GM12878 (cell line): ENCODE measurements around the gene PLEKHF1. TPM values are rescaled to one million over a fixed set of nuclear protein-coding genes. Genes with fewer than 3 reads are reported as not detected.

Source experiments
- ATAC-seq: fragments of 200-7000 bp; cut with Tn5 transposase; 3 replicates; pipeline ENCODE4 v1.9.1; 2020; ENCODE audit warnings: mild to moderate bottlenecking, moderate library complexity
- BruUV-seq: library from RNA; stranded (reverse); fragments of 400-500 nt; replicated peaks from 2 replicates; lab custom pipeline; 2021; lab: Mats Ljungman, UMichigan
- CTCF ChIA-PET: fragments of 300-600 bp; sonication (Branson Sonifier 250); formaldehyde crosslinking; extraction: SDS; loops from one replicate; lab custom pipeline; 2021; ENCODE audit warnings: inconsistent platforms; lab: Yijun Ruan, JAX
- POLR2A ChIA-PET: fragments of 350-600 bp; formaldehyde crosslinking; extraction: SDS; loops from one replicate; lab custom pipeline; 2021; ENCODE audit warnings: inconsistent platforms; lab: Charles Lee
- RAD21 ChIA-PET: fragments of 300-600 bp; sonication (Branson Sonifier 250); formaldehyde crosslinking; loops from one replicate; lab custom pipeline; 2023; ENCODE audit warnings: antibody characterized with exemption; ENCODE audit not compliant: unreplicated experiment; lab: Charles Lee
- SMC1A ChIA-PET: fragments of 300-600 bp; sonication (Branson Sonifier 250); formaldehyde crosslinking; loops from one replicate; lab custom pipeline; 2023; ENCODE audit not compliant: unreplicated experiment, uncharacterized antibody; lab: Charles Lee
- DNase-seq: peaks from one replicate; pipeline ENCODE4 v3.0.0-alpha.2; 2011; ENCODE audit warnings: low read depth, low spot score
- FAIRE-seq: peaks from 3 replicates; lab custom pipeline; 2011; peaks lifted over from hg19 to GRCh38; lab: Jason Lieb, UNC
- H2AFZ ChIP-seq: 2 replicates; pipeline ENCODE4 v1.6.0; 2011; ENCODE audit warnings: low read depth, low read length, control low read depth; ENCODE audit not compliant: control insufficient read depth
- H3K27ac ChIP-seq: 2 replicates; pipeline ENCODE4 v1.5.1; 2011; ENCODE audit warnings: control low read depth; ENCODE audit not compliant: control insufficient read depth, insufficient read depth
- H3K27me3 ChIP-seq, 2 experiments: replicated peaks in 1 of 2; 2 replicates each; pipeline versions ENCODE4 v1.6.0 to v1.6.1; 2011; ENCODE audit warnings: low read length in 1 of 2; ENCODE audit not compliant: control insufficient read depth in 2 of 2, insufficient read depth in 2 of 2
- H3K36me3 ChIP-seq, 2 experiments: 2 replicates each; pipeline ENCODE4 v1.5.1; 2011; ENCODE audit warnings: low read length in 1 of 2; ENCODE audit not compliant: control insufficient read depth in 2 of 2, insufficient read depth in 2 of 2
- H3K4me1 ChIP-seq: 2 replicates; pipeline ENCODE4 v1.6.1; 2011; ENCODE audit warnings: mild to moderate bottlenecking, low read length, moderate library complexity, mixed read lengths; ENCODE audit not compliant: control insufficient read depth, insufficient read depth
- H3K4me2 ChIP-seq: 2 replicates; pipeline ENCODE4 v1.6.0; 2011; ENCODE audit warnings: control low read depth; ENCODE audit not compliant: control insufficient read depth, insufficient read depth
- H3K4me3 ChIP-seq: fragments of 200-600 bp; sonication (generic); 2 replicates; pipeline ENCODE4 v1.5.1; 2016
- H3K79me2 ChIP-seq: 2 replicates; pipeline ENCODE4 v1.6.0; 2011; ENCODE audit warnings: low read length; ENCODE audit not compliant: control insufficient read depth, insufficient read depth
- H3K9ac ChIP-seq: 2 replicates; pipeline ENCODE4 v1.8.0; 2011; ENCODE audit warnings: low read length, control low read depth, mixed read lengths; ENCODE audit not compliant: control insufficient read depth, insufficient read depth
- H3K9me3 ChIP-seq: replicated peaks from 3 replicates; pipeline ENCODE4 v1.5.1; 2011; ENCODE audit warnings: mild to moderate bottlenecking, low read length; ENCODE audit not compliant: control insufficient read depth, insufficient read depth
- H4K20me1 ChIP-seq: 2 replicates; pipeline ENCODE4 v1.6.0; 2011; ENCODE audit not compliant: control insufficient read depth, insufficient read depth
- BRCA1 ChIP-seq: IDR thresholded peaks from 2 replicates; pipeline ENCODE4 v1.6.1; 2011; ENCODE audit warnings: low read depth, low read length, improper control_type of control experiment
- CREM ChIP-seq: IDR thresholded peaks from 2 replicates; pipeline ENCODE4 v1.6.1; 2014; ENCODE audit warnings: antibody characterized with exemption, low read depth
- POLR2AphosphoS2 ChIP-seq: IDR thresholded peaks from 2 replicates; pipeline ENCODE4 v1.6.1; 2011; ENCODE audit warnings: low read depth, mild to moderate bottlenecking, low read length, improper control_type of control experiment, moderate library complexity
- ZNF274 ChIP-seq: IDR thresholded peaks from one replicate; pipeline ENCODE4 v1.8.0; 2011; ENCODE audit not compliant: insufficient read length, insufficient read depth
- WGBS: methylation state at CpG from one replicate; pipeline ENCODE4 v1.1.6; 2016; ENCODE audit warnings: low lambda C conversion rate; ENCODE audit not compliant: insufficient replicate concordance, insufficient coverage; ENCODE audit errors: missing lambda C conversion rate; 5-methylcytosine and 5-hydroxymethylcytosine counted together
- in situ Hi-C: fragments of 300-500 bp; cut with MboI; formaldehyde crosslinking; loops from 9 replicates; pipeline ENCODE4 v1.14.3; 2018; ENCODE audit warnings: mixed read lengths
- intact Hi-C: fragments of 100-400 bp; cut with micrococcal nuclease; formaldehyde crosslinking; loops from one replicate; pipeline ENCODE4 v1.14.2; 2022; ENCODE audit not compliant: unreplicated experiment
- polyA plus RNA-seq, 11 experiments: library from polyadenylated mRNA; depleted of rRNA in 4 of 11; unstranded in 6 of 11; stranded (reverse) in 5 of 11; fragments of >200 nt; fragmentation: Nextera tagmentation in 4 of 11; fragmentation: Illumina TruSeq in 1 of 11; extraction: Ambion mirVana in 4 of 11; extraction: Trizol in 1 of 11; gene quantifications; 1 replicate in 1 of 11; 2 replicates in 10 of 11; pipeline versions ENCODE4 v1.2.1 to v1.2.3, GENCODE V29; 2011 to 2016; ENCODE audit warnings: inconsistent platforms in 2 of 11, missing spikeins in 2 of 11, low read depth in 1 of 11
- total RNA-seq, 4 experiments: library from RNA; depleted of rRNA in 3 of 4; stranded (reverse); fragments of >200 nt in 3 of 4; fragmentation: Illumina TruSeq in 1 of 4; extraction: Trizol in 1 of 4; gene quantifications; 2 replicates each; pipeline versions ENCODE4 v1.2.1 to v1.2.3, GENCODE V29; 2013 to 2021
- TF ChIP-seq, protein P1 (sequence below): fragments of 150-350 bp; IDR thresholded peaks from 2 replicates; pipeline ENCODE4 v1.6.1; 2014; ENCODE audit warnings: mild to moderate bottlenecking, low read depth, low read length

The PLEKHF1 gene
- total and polyA plus RNA-seq, 10 of the 15 experiments (the other 5 are each of a cell fraction or from before 2014, with no cell fraction given) = 0.10 to 20.3 (median 15.3) TPM

DNA sequence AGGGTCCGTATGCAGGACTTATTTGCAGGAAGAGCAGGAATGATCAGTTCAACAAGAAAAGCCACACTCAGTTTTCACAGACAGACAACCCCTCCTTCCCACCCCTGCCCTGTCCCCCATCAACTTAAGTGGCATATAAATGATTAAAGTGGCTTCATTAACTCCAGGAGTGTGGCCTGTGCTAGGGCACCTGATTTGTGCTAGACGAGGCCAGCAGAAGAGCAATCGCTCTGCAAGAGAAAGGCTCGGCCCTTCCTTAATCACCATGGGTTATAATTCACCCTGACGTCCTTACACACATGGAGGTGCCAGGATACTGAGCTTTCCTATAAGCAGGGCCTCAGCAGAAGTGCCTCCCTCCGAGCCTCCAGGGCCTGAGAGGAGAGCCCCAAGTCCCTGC lies 35.2 kb downstream of the PLEKHF1 start:
- Histone ChIP-seq H3K9ac (no peak overlapping the region), H2AFZ (no peak overlapping the region), H3K4me2 (no peak overlapping the region), H3K4me1 (peaks cover 11% of the 10 kb centered on the region), H3K9me3 (no peaks in the 10 kb centered on the region; the same call in 2 of the 3 replicates), H4K20me1 (no peaks in the 10 kb centered on the region), H3K36me3 (peaks cover 0 to 4% of the 10 kb centered on the region in 2 experiments; a peak in 2 of 4 replicates), H3K27me3 (no peaks in the 10 kb centered on the region), H3K27ac (no peak overlapping the region), H3K79me2 (peaks cover 1% of the 10 kb centered on the region; the same call in 1 of the 2 replicates), H3K4me3 (no peak overlapping the region)
- no TSS peak for BruUV-seq
- FAIRE-seq (no peak), ATAC-seq (no peak), DNase-seq (no peak)
- ChIA-PET RAD21 (interaction anchor here (1.2 kb wide), 1 partner anchor 16 kb away, joined by 3 read pairs; no protein-coding TSS in a partner anchor), SMC1A (interaction anchor here (0.7 kb wide), 1 partner anchor 16 kb away, joined by 3 read pairs; no protein-coding TSS in a partner anchor), POLR2A (interaction anchor here (1.0 kb wide), 1 partner anchor 13 kb away, joined by 3 read pairs; no protein-coding TSS in a partner anchor), CTCF (no interaction called here)
- in situ Hi-C loops = loop anchor here (25.0 kb wide), 1 partner anchor 488 kb away; the partner anchor contains the start of gene UQCRFS1
- intact Hi-C loops = no loop called here
- whole genome bisulfite sequencing = 68% methylated on average over 6 of the region's 6 CpGs
- TF ChIP-seq ZNF274 (no peak), BRCA1 (no peak), POLR2AphosphoS2 (0 out of 2 replicates have a peak, but pooled peaks have one; percentile 21), CREM (no peak)
- TF ChIP-seq, protein P1, sequence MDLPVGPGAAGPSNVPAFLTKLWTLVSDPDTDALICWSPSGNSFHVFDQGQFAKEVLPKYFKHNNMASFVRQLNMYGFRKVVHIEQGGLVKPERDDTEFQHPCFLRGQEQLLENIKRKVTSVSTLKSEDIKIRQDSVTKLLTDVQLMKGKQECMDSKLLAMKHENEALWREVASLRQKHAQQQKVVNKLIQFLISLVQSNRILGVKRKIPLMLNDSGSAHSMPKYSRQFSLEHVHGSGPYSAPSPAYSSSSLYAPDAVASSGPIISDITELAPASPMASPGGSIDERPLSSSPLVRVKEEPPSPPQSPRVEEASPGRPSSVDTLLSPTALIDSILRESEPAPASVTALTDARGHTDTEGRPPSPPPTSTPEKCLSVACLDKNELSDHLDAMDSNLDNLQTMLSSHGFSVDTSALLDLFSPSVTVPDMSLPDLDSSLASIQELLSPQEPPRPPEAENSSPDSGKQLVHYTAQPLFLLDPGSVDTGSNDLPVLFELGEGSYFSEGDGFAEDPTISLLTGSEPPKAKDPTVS = no peak
